Measurements from ENCODE around the gene DNALI1.

DNALI1 gene

GRCh38 chr1:37606481-37607263 is 49.9 kb downstream of the DNALI1 start:
- no peaks in the 10 kb centered on the region for H3K36me3 ChIP-seq (ENCODE audit: control insufficient read depth, low read depth, low read length)
- H3K4me1 ChIP-seq (ENCODE audit: control insufficient read depth, low read depth, low read length) = no peaks in the 10 kb centered on the region
- no peak overlapping the region for H3K4me3 ChIP-seq (ENCODE audit: low read length)
- peaks cover 25% of the 10 kb centered on the region for H3K27me3 ChIP-seq (ENCODE audit: control insufficient read depth, insufficient read depth, low read length)
- no peak overlapping the region for H3K9ac ChIP-seq (ENCODE audit: low read length)
- H3K27ac ChIP-seq (ENCODE audit: low read length) = no peak overlapping the region
- H3K9me3 ChIP-seq (ENCODE audit: control insufficient read depth, low read depth, low read length) = no peaks in the 10 kb centered on the region

- H3K9ac ChIP-seq (ENCODE audit: low read length) = no peak overlapping the region
- no peaks in the 10 kb centered on the region for H3K36me3 ChIP-seq (ENCODE audit: control insufficient read depth, low read depth, low read length)
- no peak overlapping the region for H3K27ac ChIP-seq (ENCODE audit: low read length)
- H3K27me3 ChIP-seq (ENCODE audit: control insufficient read depth, insufficient read depth, low read length) = peaks cover 25% of the 10 kb centered on the region
- no peak overlapping the region for H3K4me3 ChIP-seq (ENCODE audit: low read length)
- H3K4me1 ChIP-seq (ENCODE audit: control insufficient read depth, low read depth, low read length) = no peaks in the 10 kb centered on the region
- no peaks in the 10 kb centered on the region for H3K9me3 ChIP-seq (ENCODE audit: control insufficient read depth, low read depth, low read length)
Observed at GRCh38 chr1:37609002-37609401, 52.3 kb downstream of the DNALI1 start.

- no peak overlapping the region for H3K27ac ChIP-seq (ENCODE audit: low read length)
- no peaks in the 10 kb centered on the region for H3K4me1 ChIP-seq (ENCODE audit: control insufficient read depth, low read depth, low read length)
- H3K9ac ChIP-seq (ENCODE audit: low read length) = no peak overlapping the region
- no peaks in the 10 kb centered on the region for H3K36me3 ChIP-seq (ENCODE audit: control insufficient read depth, low read depth, low read length)
- peaks cover 29% of the 10 kb centered on the region for H3K27me3 ChIP-seq (ENCODE audit: control insufficient read depth, insufficient read depth, low read length)
- H3K9me3 ChIP-seq (ENCODE audit: control insufficient read depth, low read depth, low read length) = no peaks in the 10 kb centered on the region
- no peak overlapping the region for H3K4me3 ChIP-seq (ENCODE audit: low read length)
Observed at GRCh38 chr1:37609994-37610393, 53.3 kb downstream of the DNALI1 start.

GRCh38 chr1:37612186-37612585 is 55.4 kb downstream of the DNALI1 start:
- H3K9ac ChIP-seq (ENCODE audit: low read length) = no peak overlapping the region
- no peaks in the 10 kb centered on the region for H3K4me1 ChIP-seq (ENCODE audit: control insufficient read depth, low read depth, low read length)
- H3K4me3 ChIP-seq (ENCODE audit: low read length) = no peak overlapping the region
- H3K9me3 ChIP-seq (ENCODE audit: control insufficient read depth, low read depth, low read length) = no peaks in the 10 kb centered on the region
- no peak overlapping the region for H3K27ac ChIP-seq (ENCODE audit: low read length)
- H3K36me3 ChIP-seq (ENCODE audit: control insufficient read depth, low read depth, low read length) = no peaks in the 10 kb centered on the region
- H3K27me3 ChIP-seq (ENCODE audit: control insufficient read depth, insufficient read depth, low read length) = peaks cover 38% of the 10 kb centered on the region

- Histone ChIP-seq H3K27me3 (ENCODE audit: control insufficient read depth, insufficient read depth, low read length) (peaks cover 19% of the 10 kb centered on the region), H3K27ac (ENCODE audit: low read length) (no peak overlapping the region), H3K4me1 (ENCODE audit: control insufficient read depth, low read depth, low read length) (no peaks in the 10 kb centered on the region)
Observed at GRCh38 chr1:37614105-37614504, 57.4 kb downstream of the DNALI1 start.

GRCh38 chr1:37616330-37616729 is 59.6 kb downstream of the DNALI1 start:
- H3K9ac ChIP-seq (ENCODE audit: low read length) = no peak overlapping the region
- H3K27me3 ChIP-seq (ENCODE audit: control insufficient read depth, insufficient read depth, low read length) = peaks cover 18% of the 10 kb centered on the region
- no peaks in the 10 kb centered on the region for H3K9me3 ChIP-seq (ENCODE audit: control insufficient read depth, low read depth, low read length)
- H3K4me3 ChIP-seq (ENCODE audit: low read length) = no peak overlapping the region
- H3K36me3 ChIP-seq (ENCODE audit: control insufficient read depth, low read depth, low read length) = no peaks in the 10 kb centered on the region
- no peak overlapping the region for H3K27ac ChIP-seq (ENCODE audit: low read length)
- no peaks in the 10 kb centered on the region for H3K4me1 ChIP-seq (ENCODE audit: control insufficient read depth, low read depth, low read length)

More at GRCh38 chr1:37614105-37614504, 57.4 kb downstream of the DNALI1 start:
- Histone ChIP-seq H3K9ac (ENCODE audit: low read length) (no peak overlapping the region), H3K9me3 (ENCODE audit: control insufficient read depth, low read depth, low read length) (no peaks in the 10 kb centered on the region), H3K36me3 (ENCODE audit: control insufficient read depth, low read depth, low read length) (no peaks in the 10 kb centered on the region), H3K4me3 (ENCODE audit: low read length) (no peak overlapping the region)

Data from iPS-18a (cell line).